HepG2 (cell line): ENCODE measurements around the gene SH3YL1. TPM values are rescaled to one million over a fixed set of nuclear protein-coding genes. Genes with fewer than 3 reads are reported as not detected.

Experiments
- ARID4A ChIP-seq: sonication (generic); formaldehyde crosslinking; IDR thresholded peaks from 2 replicates; pipeline ENCODE4 v1.5.0; 2020; ENCODE audit warnings: mild to moderate bottlenecking, missing genetic modification reagents, borderline replicate concordance
- MNT ChIP-seq: fragments of 450-650 bp; IDR thresholded peaks from 2 replicates; pipeline ENCODE4 v1.6.1; 2016
- RARA ChIP-seq: IDR thresholded peaks from 2 replicates; pipeline ENCODE4 v1.6.1; 2016; ENCODE audit warnings: missing genetic modification reagents, missing compliant biosample characterization
- RARG ChIP-seq: sonication (generic); formaldehyde crosslinking; IDR thresholded peaks from 2 replicates; pipeline ENCODE4 v1.4.0; 2020; ENCODE audit warnings: low read depth, mild to moderate bottlenecking, missing genetic modification reagents
- ZBTB37 ChIP-seq: sonication (generic); formaldehyde crosslinking; IDR thresholded peaks from 2 replicates; pipeline ENCODE4 v1.4.0; 2020; ENCODE audit warnings: mild to moderate bottlenecking, missing genetic modification reagents
- ZNF143 ChIP-seq: sonication (generic); formaldehyde crosslinking; IDR thresholded peaks from 2 replicates; pipeline ENCODE4 v1.4.0; 2020; ENCODE audit warnings: missing genetic modification reagents
- ZNF414 ChIP-seq: sonication (generic); formaldehyde crosslinking; IDR thresholded peaks from 2 replicates; pipeline ENCODE4 v1.5.0; 2020; ENCODE audit warnings: missing genetic modification reagents
- ZNF652 ChIP-seq: IDR thresholded peaks from 2 replicates; pipeline ENCODE4 v1.6.1; 2016; ENCODE audit warnings: low read depth, borderline replicate concordance
- ZNF790 ChIP-seq: sonication (generic); formaldehyde crosslinking; IDR thresholded peaks from 2 replicates; pipeline ENCODE4 v1.8.0; 2022; ENCODE audit warnings: missing genetic modification reagents, mild to moderate bottlenecking, borderline replicate concordance
- ZUFSP ChIP-seq: sonication (generic); formaldehyde crosslinking; IDR thresholded peaks from 2 replicates; pipeline ENCODE4 v1.9.0; 2021; ENCODE audit warnings: missing genetic modification reagents, mild to moderate bottlenecking, borderline replicate concordance
- polyA plus RNA-seq, 8 experiments: library from polyadenylated mRNA; depleted of rRNA in 3 of 8; stranded (reverse) in 7 of 8; unstranded in 1 of 8; fragments of >200 nt; fragmentation: Illumina TruSeq in 4 of 8; extraction: Trizol in 4 of 8; gene quantifications; 2 replicates each; pipeline versions ENCODE4 v1.2.1 to v1.2.3, GENCODE V29; 2011 to 2016; ENCODE audit warnings: low read depth in 4 of 8, missing spikeins in 1 of 8, mixed read lengths in 1 of 8; ENCODE audit not compliant: insufficient read depth in 1 of 8
- total RNA-seq, 5 experiments: library from RNA; depleted of rRNA; stranded (reverse); fragments of >200 nt; fragmentation: Illumina TruSeq; extraction: Trizol; gene quantifications; 2 replicates each; pipeline ENCODE4 v1.2.3, GENCODE V29; 2016; ENCODE audit warnings: low read depth in 1 of 5
- TF ChIP-seq, protein P1 (sequence below): sonication (generic); formaldehyde crosslinking; IDR thresholded peaks from 2 replicates; pipeline ENCODE4 v1.4.0; 2020; ENCODE audit warnings: missing genetic modification reagents
- TF ChIP-seq, protein P2 (sequence below): sonication (generic); formaldehyde crosslinking; IDR thresholded peaks from 2 replicates; pipeline ENCODE4 v1.4.0; 2020; ENCODE audit warnings: mild to moderate bottlenecking, missing genetic modification reagents, borderline replicate concordance

SH3YL1 gene
- total and polyA plus RNA-seq, 2 of the 13 experiments (the other 11 are each of a cell fraction or from before 2014, with no cell fraction given) = 13.0 to 48.2 TPM

- TF ChIP-seq, protein P1, sequence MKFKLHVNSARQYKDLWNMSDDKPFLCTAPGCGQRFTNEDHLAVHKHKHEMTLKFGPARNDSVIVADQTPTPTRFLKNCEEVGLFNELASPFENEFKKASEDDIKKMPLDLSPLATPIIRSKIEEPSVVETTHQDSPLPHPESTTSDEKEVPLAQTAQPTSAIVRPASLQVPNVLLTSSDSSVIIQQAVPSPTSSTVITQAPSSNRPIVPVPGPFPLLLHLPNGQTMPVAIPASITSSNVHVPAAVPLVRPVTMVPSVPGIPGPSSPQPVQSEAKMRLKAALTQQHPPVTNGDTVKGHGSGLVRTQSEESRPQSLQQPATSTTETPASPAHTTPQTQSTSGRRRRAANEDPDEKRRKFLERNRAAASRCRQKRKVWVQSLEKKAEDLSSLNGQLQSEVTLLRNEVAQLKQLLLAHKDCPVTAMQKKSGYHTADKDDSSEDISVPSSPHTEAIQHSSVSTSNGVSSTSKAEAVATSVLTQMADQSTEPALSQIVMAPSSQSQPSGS (CRISPR knock-in tag) = peak; percentile 99
- TF ChIP-seq RARG (CRISPR knock-in tag) (no peak), ZNF143 (CRISPR knock-in tag) (no peak), ZBTB37 (CRISPR knock-in tag) (no peak), ZNF414 (CRISPR knock-in tag) (peak; percentile 98), RARA (CRISPR knock-in tag) (peak; percentile 100), ZUFSP (no peak), ARID4A (CRISPR knock-in tag) (peak; percentile 93; the same call in 1 of the 2 replicates), ZNF652 (CRISPR knock-in tag) (peak; percentile 80), MNT (peak; percentile 73), ZNF790 (CRISPR knock-in tag) (no peak; the same call in 1 of the 2 replicates)
- TF ChIP-seq, protein P2, sequence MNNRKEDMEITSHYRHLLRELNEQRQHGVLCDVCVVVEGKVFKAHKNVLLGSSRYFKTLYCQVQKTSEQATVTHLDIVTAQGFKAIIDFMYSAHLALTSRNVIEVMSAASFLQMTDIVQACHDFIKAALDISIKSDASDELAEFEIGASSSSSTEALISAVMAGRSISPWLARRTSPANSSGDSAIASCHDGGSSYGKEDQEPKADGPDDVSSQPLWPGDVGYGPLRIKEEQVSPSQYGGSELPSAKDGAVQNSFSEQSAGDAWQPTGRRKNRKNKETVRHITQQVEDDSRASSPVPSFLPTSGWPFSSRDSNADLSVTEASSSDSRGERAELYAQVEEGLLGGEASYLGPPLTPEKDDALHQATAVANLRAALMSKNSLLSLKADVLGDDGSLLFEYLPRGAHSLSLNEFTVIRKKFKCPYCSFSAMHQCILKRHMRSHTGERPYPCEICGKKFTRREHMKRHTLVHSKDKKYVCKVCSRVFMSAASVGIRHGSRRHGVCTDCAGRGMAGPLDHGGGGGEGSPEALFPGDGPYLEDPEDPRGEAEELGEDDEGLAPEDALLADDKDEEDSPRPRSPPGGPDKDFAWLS (CRISPR knock-in tag) = no peak
Measured at GRCh38 chr2:260507-261161, 3.2 kb downstream of the SH3YL1 start (continued).
